ENCODE results near the gene SLC7A6.

The SLC7A6 gene

DNA sequence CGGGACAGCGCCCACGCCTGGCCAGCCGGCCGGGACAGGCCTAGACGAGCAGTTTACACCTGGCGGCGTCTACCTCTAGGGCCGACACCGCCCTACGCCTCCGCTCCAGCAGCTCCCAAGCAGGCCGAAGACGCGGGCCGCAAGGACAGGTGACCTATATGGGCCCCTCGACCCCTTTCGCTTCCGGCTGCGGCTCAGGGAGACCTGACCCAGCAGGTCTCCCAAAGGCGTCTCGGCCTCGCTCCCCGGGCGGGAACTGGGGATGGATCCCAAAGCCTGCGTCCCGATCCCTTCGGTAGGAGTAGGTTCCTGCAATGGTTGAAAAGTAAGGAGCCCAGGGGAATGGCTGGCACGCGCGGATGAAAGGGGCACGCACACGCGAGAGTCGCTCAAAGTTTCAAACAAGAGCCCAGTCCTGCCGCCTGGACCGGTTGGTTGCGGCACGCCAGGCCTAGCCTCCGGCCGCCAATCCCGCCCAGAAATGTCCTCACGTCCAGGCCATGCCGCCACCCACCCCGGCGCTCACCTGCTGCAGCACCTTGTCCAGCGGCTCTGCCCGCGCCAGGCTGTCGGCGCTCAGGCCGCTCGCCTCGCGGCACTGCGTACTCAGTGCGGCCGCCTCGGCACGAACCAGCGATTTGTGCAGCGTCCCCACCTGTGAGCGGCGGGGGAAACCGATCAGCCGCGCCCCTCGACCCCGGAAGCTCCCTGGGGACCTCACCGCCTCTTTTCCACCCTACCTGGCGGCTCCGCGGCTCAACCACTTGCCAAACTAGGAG, 29.0 kb upstream of the SLC7A6 start:
- no peak for DNase-seq (ENCODE audit: low read depth)

DNA sequence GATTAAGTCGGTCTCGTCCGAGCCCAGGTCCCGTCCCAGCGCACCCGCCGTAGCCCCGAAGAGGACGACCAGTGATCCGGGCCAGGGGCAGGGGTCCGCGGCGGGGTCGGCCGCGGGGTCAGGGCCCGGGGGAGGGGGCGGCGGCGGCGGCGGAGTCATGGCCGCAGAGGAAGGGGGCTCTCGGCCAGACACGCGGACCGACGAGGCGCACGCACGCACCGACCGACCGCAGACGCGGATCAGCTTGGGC, 28.5 kb upstream of the SLC7A6 start, which contains the start of gene ESRP2:
Gene ESRP2, minus strand, starts transcription at position 241 of the 250 bp plus-strand sequence. Its CDS starts 82 bp downstream, at position 159.
- DNase-seq (ENCODE audit: low read depth) = no peak

DNA sequence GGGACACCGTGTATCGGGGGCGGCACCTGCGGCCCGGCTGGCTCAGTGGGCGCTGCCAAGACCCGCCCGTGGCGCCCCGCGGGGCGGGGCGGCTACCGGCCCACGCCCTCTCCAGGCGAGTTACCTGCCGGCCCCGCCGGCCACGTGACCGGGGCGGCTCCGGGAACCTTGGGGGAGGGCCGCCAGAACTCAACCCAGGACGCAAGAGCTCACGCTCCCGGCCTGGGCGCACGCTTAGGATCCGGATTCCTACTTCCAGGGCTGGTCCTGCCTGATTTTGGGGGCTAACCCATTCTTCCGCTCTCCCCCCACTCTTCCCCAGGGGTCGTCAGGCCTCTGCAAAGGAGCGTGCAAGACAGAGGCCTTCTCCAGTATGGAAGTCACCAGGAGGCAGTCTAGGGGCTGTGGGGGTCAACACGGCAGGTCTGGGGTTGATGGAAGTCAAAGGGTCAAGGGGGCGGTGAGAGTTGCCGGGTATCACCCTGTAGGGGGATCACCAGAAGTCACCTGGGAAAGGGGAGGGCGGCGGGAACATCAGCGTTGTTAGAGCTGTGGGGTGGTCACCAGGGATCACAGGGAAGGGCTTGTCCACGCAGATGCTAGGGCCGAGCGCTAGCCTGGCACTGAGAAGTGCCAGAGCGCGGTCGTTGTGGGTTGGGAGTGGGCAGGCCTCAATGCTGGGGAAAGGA, 28.0 kb upstream of the SLC7A6 start:
- DNase-seq (ENCODE audit: low read depth) = no peak

DNA sequence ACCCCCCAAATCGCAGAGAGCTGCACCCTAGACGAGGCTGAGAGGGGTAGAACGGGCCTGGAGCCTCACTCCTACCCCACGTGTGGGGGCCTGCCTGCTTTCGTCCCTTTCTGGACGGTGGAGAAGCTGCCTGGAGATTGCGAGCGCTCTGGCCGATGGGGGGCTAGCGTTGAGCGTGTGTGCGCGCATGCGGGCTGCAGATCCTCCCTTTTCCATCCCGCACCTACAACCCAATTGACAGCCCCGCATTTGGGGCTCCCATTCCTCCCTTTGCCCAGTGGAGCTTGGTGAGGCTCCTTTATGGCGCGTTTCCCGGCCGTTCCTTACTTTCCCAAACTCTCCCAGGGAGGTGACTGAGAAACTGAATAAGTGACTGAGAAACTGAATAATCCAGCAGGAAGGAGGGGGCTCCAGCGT, 27.5 kb upstream of the SLC7A6 start:
- no peak for DNase-seq (ENCODE audit: low read depth)

DNA sequence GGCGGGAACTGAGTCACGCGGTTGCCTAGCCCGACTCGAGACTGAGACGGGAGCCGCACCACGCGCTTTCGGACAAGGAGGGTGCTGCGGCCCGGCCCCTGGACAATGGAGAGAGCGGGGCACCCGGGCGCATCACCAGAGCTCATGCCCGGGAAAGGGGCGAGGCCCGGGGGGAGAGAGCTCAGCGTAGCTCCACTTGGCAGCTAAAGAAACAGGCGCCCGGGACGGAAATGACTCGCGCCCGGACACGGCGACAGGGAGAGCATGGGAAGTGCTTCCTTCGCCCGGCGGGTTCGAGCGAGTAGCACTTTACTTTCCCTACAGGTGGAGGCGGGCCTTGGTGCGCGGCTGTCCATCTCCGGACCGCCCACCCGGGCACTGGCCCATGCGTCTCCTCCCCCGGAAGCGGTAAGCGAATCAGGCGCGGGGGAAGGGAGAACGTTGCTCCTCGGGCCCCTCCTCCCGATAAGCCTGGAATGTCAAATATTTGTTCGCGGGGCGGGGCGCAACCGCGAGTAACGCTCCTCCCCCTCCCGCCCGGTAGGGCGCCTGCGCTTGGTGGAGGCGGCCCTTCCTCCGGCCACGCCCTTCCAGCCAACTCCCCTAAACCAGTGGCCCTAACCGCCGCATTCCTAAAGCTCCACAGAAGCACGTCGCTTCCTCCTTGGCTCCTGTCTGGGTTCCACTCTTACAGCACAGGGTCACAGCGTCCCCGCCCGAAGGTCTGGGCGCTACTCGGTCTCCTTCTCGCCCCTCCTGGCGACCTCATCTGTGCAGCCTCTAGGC, 26.9 kb upstream of the SLC7A6 start:
- DNase-seq (ENCODE audit: low read depth) = peak; percentile 86

DNA sequence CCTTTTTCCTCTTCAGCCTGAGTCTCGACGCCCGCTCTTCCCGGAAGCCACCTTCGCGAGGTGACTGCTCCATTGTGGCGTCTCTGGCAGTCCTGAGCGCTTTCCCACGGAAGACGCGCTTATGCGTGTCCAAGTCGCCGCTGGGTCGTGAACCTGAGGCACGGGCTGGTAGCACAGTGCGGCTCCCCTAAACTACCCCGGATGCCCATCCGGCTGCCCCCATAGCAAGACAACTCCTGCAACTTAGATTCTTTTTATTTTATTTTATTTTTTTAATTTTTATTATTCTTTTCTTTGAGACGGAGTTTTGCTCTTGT, 26.3 kb upstream of the SLC7A6 start:
- DNase-seq (ENCODE audit: low read depth) = no peak

DNA sequence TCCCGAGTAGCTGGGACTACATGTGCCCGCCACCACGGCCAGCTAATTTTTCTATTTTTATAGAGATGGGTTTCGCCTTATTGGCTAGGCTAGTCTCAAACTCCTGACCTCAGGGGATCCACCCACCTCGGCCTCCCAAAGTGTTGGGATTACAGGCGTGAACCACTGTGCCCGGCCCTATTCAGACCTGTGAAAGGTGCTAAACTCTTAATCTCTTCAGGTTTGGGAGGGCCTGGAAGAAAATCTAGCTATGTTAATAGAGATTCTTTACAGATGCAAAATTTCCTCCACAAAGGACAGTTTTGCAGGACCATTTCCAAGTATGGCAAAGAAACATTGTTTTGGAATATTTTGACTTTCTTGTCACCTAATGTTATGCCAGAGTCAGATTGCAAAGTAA, 22.2 kb upstream of the SLC7A6 start:
- DNase-seq (ENCODE audit: low read depth) = no peak

DNA sequence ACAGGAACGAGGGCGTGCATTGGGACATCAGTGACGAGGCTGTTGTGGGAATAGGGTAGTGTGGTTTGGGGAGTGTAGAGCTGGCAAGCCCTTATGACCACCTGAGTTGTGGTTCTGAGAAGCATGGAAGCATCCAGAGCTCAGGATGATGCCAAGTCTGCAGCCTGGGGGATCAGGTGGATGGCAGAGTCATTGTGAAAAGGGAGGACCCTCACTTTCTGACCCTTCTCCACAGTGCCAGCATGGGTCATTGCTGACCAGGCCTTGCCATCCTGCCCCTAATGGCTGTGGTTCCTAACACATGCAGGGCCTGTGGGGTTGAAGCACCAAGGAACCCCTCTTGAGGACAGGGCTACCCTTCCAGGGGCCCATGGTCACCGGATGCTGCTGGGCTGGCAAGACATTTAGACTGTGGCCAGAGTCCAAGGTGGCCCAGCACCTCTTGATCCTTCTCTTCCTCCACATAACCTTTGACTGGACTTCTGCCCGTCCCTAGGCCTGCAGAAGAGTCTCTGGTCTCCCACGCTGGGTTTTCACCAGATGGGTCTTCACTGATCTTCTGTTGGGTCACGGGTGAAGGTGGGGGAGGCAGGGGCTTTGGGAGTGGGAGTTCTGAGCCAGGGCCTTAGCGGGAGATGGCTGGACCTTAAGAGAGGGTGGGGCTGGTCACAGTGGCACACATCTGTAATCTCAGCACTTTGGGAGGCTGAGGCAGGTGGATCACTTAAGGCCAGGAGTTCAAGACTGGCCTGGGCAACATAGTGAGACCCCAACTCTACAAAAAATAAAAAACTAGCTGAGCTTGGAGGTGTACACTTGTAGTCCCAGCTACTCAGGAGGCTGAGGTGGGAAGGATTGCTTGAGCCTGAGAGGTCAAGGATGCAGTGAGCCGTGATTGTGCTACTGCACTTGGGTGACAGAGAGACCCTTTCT, 21.1 kb upstream of the SLC7A6 start:
- DNase-seq (ENCODE audit: low read depth) = no peak

DNA sequence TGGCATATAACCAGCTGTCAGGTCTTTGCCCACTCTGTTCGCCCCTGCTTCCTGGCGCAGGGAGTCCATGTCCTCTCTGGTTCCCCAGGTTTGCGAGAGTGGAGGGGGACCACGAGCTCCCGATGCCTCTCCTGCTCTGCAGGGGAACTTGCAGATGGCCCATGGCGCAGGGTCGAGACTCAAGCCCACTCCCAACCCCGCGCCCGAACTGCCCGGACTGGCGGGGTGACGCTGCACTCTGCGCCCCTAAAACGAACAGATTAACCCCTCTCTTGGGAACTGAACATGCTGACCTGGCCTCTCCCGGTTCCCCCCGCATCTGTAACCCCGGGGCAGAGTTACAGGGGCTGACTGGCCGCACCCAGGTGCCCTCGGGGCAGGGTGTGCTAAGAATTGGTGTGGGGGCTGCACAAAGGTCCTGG, 19.8 kb upstream of the SLC7A6 start:
- no peak for DNase-seq (ENCODE audit: low read depth)

DNA sequence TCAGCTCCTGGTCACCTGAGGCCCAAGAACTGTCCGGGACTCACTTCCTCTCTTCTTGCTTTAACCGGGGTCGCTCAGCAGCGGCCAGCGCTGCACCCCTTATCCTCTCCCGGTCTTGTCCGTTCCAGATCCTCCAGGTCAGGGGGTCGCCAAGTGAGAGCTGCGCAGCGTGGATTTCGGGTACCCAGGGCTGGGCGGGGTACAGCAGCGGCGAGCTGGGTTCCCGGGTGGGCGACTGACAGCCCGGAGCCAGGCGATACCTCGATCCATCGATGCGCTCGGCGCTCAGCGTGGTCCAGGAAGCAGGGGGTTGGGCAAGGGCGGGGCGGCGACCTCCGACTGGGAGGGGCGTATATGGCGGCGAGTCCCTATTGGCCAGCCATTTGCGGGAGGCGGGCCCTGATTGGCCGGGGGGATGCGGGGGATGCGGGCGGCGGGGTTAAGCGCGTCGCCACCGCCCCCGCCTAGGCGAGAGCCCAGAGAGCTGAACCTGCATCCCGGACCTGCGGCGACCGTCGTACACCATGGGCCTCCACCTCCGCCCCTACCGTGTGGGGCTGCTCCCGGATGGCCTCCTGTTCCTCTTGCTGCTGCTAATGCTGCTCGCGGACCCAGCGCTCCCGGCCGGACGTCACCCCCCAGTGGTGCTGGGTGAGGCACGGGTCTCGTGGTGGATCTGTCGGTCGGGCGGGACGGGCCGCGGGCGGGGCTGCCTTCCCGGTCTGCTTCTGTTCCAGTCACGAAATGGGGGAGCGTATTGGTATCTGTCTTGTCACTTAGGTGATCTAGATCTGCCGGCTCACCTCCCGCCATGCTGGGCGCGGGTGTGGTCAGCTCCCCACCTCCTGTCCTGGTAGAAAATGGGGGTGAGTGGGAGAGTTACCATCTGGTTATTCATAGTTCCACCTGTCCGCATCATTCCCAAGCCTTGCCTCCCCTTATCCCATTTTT, 19.1 kb upstream of the SLC7A6 start, which contains the start of gene PLA2G15:
Gene PLA2G15, plus strand, starts transcription at position 471 of the 951 bp plus-strand sequence. Its CDS starts 54 bp downstream, at position 525.
- DNase-seq (ENCODE audit: low read depth) = peak; percentile 95

DNA sequence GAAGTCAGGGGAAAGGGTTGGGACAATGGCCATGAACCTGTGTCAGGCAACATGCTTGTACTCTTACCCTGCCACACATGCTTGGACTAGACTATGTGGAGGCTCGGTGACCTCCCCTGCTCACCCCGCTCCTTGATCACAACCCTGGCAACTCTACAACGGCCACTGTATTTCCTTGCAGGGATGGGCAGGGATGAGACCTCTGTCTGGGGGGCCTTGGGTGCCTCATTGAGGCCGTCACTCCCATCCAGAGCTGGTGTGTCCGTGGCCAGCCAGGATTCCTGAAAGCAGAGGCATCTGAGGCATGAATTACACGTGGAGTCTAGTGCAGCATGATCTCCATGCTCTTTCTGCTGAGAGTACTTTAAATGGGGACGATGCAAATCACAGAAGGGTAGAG, 18.2 kb upstream of the SLC7A6 start:
- DNase-seq (ENCODE audit: low read depth) = no peak

DNA sequence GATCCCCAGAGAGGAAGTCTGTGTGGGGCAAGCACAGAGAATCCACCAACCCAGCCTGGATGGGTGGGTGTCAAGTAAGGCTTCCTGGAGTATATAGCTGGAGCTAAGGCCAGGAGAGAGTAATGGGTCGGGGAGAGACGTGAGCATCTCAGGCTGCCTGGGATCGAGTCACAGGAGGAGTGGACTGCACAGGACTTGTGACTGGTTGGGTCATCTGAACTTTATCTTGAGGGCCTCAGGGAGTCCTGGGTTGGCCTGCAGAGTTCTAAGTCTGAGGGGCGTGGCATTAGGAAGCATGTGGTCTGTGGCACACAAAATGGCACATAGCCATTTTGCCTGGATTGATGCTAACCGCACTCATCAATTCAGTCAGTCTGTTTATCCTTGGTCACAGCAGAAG, 17.7 kb upstream of the SLC7A6 start:
- no peak for DNase-seq (ENCODE audit: low read depth)

DNA sequence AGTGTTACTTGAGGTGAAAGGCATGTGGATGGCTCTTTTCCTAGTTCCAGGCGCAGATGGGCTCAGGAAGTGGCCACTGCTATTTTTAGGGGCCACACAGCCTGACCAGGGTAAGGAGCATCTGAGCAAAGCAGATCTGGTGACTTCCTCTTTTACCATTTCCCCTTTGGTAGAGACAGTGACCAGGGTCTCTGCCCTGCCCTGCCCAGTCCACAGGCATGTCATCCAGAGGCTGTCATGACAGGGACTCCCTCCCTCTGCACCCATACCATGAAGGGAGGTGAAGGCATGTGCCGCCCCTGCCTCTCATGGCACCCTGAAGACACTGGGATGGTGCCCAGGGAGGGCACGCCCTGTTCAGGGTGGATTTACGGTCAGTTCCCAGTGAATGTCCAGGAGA, 16.9 kb upstream of the SLC7A6 start:
- DNase-seq (ENCODE audit: low read depth) = no peak

DNA sequence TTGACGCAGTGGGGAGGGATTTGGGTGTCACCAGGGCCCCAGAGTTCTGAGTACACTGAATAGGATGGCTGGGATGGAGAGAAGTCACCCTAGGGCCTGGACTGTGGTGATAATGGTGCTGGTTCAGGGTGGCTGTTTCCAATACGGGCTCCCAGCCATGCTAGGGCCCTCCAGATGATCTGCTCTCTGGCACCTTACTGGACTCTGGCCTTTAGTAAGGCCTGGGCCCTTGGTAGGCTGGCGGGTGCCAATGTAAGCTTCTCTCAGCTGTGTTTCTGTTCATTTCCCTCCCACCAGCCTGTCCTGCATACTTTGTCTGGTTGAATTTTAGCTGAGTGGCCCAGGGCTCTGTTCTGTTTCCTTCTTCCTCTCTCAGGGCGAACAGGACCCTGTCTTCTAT, 16.4 kb upstream of the SLC7A6 start:
- DNase-seq (ENCODE audit: low read depth) = no peak

DNA sequence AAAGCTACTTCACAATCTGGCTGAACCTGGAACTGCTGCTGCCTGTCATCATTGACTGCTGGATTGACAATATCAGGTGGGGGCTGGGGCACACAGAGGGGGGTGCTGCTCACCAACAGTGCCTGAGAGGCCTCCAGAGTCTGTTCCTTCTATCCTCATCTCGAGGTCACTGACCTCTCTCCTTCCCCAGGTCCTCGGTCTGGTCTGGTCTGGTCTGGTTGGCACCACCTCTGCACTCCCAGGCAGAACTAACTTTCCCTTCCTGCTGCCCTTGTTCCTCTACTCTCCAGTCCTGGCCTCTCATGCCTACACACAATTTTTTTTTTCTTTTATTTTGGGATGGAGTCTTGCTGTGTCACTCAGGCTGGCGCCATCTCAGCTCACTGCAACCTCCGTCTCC, 15.0 kb upstream of the SLC7A6 start:
- no peak for DNase-seq (ENCODE audit: low read depth)

DNA sequence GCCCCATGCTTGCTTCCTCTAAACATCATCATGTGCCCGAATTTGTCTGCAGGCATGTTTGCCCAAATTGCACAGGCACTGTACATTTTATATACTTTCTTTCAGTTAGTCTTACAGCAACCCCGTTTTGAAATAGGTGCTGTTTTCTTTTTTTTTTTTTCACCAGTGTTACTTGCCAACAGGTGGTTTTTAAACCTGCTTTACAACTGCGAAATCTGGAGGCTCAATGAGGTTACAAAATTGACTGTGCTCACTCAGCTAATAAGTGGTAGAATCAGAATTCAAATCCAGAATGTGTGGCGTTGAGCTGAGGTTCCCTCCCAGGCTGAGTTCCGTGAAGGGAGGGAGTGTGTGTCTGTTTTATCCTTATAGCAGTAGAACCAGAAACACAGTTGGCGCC, 13.4 kb upstream of the SLC7A6 start:
- DNase-seq (ENCODE audit: low read depth) = no peak

DNA sequence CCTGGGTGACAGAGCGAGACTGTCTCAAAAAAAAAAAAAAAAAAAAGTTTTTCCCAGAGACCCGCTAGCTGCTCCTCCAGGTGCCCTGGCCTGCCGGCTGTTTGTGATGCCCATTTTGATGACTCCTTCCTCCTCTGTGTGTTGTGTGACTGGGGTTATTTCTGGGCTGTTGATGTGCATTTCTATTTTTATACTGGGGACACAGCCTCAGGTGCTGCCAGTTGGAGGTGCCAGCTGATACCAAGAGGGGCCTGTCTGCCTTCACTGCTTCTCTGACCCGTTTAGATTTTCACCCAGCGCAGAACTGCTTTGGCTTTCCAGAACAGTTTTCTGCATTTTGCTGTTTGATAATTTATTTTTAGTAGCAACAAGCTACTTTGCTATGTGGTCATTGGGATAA, 12.5 kb upstream of the SLC7A6 start:
- DNase-seq (ENCODE audit: low read depth) = no peak

DNA sequence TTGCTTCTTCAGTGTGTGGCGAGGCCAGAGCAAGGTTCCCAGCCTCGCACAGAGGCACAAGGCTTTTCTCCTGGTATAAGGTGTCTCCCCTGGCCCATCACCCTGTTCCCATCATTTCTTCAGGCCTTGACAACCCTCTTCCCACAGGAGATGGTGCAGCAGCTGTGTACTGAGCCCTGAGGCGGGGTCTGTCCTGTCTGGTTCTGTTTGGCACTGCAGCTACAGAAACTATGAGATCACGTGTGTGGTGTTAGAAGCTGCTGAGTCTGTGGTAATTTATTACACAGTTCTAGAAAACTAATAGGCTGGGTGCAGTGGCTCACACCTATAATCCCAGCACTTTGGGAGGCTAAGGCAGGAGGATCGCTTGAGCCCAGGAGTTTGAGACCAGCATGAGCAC, 11.9 kb upstream of the SLC7A6 start:
- no peak for DNase-seq (ENCODE audit: low read depth)

DNA sequence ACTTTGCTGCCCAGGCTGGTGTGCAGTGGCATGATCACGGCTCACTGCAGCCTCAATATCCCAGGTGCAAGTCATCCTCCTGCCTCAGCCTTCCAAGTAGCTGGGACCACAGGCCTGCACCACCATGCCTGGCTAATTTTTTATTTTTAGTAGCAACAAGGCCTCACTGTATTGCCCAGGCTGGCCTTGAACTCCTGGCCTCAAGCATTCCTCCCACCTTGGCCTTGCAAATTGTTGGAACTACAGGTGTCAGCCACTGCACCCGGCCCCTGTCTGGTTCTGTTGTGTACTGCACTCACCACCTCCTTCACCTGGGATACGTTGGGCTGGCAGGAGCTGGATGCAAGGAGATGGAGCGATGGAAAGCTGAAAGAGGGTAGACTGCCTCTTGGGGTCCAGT, 10.6 kb upstream of the SLC7A6 start:
- DNase-seq (ENCODE audit: low read depth) = no peak

DNA sequence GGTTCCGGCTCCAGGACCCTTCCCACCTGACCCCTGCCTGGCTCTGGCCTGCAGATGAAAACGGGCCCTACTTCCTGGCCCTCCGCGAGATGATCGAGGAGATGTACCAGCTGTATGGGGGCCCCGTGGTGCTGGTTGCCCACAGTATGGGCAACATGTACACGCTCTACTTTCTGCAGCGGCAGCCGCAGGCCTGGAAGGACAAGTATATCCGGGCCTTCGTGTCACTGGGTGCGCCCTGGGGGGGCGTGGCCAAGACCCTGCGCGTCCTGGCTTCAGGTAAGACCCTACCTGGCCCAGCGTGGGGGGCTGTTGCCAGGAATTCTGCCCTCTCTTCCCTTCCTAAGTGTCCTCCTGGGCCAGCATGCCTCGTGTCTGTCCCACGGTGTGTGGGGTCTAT, 8.6 kb upstream of the SLC7A6 start:
- no peak for DNase-seq (ENCODE audit: low read depth)

Data from activated T-cell treated with anti-CD3 and anti-CD28 coated beads for 24 hours (primary cell).